Measurements from ENCODE around the gene PIP5KL1. TPM values are rescaled to one million over a fixed set of nuclear protein-coding genes. Genes with fewer than 3 reads are reported as not detected.

The PIP5KL1 gene
- total and polyA plus RNA-seq, 2 of the 8 experiments (the other 6 are each of a cell fraction or from before 2014, with no cell fraction given): 13.4 to 15.4 TPM

DNA sequence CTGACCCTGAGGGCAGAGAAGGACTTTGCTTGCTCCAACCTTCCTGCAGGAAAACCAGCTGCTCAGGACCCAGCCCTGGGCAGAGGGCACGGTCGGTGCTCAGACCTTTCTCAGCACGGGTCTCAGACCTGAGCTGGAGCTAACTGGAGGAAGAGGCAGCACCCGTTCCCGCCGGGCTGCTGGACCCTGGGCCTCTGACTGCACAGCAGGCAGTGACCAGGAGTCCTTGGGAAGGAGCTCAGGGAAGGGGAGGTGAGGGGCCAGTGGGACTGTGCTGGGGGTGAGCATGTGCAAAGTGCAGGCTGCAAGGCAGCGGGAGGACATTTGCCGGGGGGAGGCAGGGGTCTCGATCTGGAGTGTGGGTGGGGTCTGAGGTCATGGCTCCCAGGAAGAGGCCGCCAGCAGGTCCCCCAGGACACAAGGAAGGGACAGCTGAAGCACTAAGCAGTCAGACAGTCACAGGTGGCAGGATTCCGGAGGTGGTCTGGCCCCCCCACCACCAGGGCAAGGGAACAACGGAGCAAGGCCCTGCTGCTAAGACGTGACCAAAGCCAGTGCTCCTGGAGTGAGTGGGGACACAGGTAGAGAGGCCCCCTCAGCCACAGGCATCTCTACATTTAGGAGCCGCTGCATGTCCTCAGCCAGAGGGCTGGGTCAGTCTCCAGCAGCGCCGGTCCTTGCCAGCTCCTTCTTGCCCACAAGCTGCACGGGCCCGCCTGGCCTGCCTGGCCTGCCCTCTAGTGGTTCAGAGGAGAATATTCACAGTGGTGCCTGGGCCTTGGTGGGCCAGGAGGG is 11.8 kb upstream of the PIP5KL1 start:
- no peak overlapping the region for H2AFZ ChIP-seq (ENCODE audit: low read length)
- H2AK5ac ChIP-seq (ENCODE audit: low read depth, low read length): no peak overlapping the region
- H4K91ac ChIP-seq (replicated peaks; ENCODE audit: insufficient read length, low read length): no peak overlapping the region
- H3K4ac ChIP-seq (replicated peaks; ENCODE audit: insufficient read length, low read depth, low read length): no peak overlapping the region
- no peaks in the 10 kb centered on the region for H3K27me3 ChIP-seq (replicated peaks in 1 of 4; ENCODE audit: control insufficient read depth in 3 of 4, extremely low read depth in 1 of 4, insufficient read depth in 3 of 4, low read length in 3 of 4)
- no peaks in the 10 kb centered on the region for H3K79me1 ChIP-seq (ENCODE audit: low read depth, low read length)
- H2BK15ac ChIP-seq (ENCODE audit: low read length): no peak overlapping the region
- H2BK120ac ChIP-seq (replicated peaks; ENCODE audit: low read depth, low read length): no peak overlapping the region
- no peak overlapping the region for H3K27ac ChIP-seq (ENCODE audit: low read depth, low read length)
- H3K36me3 ChIP-seq (ENCODE audit: control insufficient read depth in 2 of 4, insufficient read depth in 4 of 4, low read length in 3 of 4): peaks cover 7 to 16% (median 13%) of the 10 kb centered on the region in 4 experiments
- H3K9me3 ChIP-seq (ENCODE audit: insufficient read depth in 2 of 2, low read depth in 1 of 2, low read length in 1 of 2): no peaks in the 10 kb centered on the region
- FAIRE-seq (no peak), DNase-seq (ENCODE audit: low read depth in 1 of 2, low spot score in 2 of 2) (peak in 1 of 2 experiments; percentile 83)
- H3K4me2 ChIP-seq (ENCODE audit: insufficient read depth in 1 of 2, low read depth in 2 of 2, low read length in 2 of 2): no peak overlapping the region
- no peak overlapping the region for H4K8ac ChIP-seq (ENCODE audit: extremely low read depth, insufficient read depth, low read length)
- H2BK12ac ChIP-seq (ENCODE audit: low read depth, low read length): no peak overlapping the region
- H3K9ac ChIP-seq (replicated peaks in 1 of 4; ENCODE audit: extremely low read depth in 1 of 4, low read depth in 3 of 4, low read length in 3 of 4): no peak overlapping the region; a peak in 1 of 7 replicates
- ChIA-PET POLR2A (ENCODE audit: partially characterized antibody) (interaction anchor here (0.6 to 1.8 kb wide), 8 partner anchors 9 to 130 kb away, joined by 3 to 7 read pairs (median 4); partner anchors contain the start of gene EEIG1), CTCF (ENCODE audit: partially characterized antibody) (interaction anchor here (0.6 to 35.5 kb wide), 44 partner anchors 11 to 487 kb away, joined by 3 to 825 read pairs (median 5); partner anchors contain the start of genes EEIG1, ENG, NAIF1 and PIP5KL1)
- WGBS, 2 experiments (ENCODE audit: extremely low coverage in 1 of 2, insufficient coverage in 1 of 2, insufficient read length in 1 of 2, insufficient replicate concordance in 2 of 2, low coverage in 1 of 2, low lambda C conversion rate in 2 of 2, missing lambda C conversion rate in 1 of 2): 69% methylated on average over 18 of the region's 18 CpGs; no CpG with 5 or more reads in 1 of the 2 experiments
- peaks cover 7% of the 10 kb centered on the region; the same call in 1 of the 2 replicates for H3K23me2 ChIP-seq (ENCODE audit: low read depth, low read length)
- no peak overlapping the region for H2BK20ac ChIP-seq (ENCODE audit: low read length)
- no peak overlapping the region for H3K4me3 ChIP-seq (ENCODE audit: extremely low read depth in 1 of 4, insufficient read depth in 2 of 4, low read depth in 3 of 4, low read length in 4 of 4)
- H4K20me1 ChIP-seq (replicated peaks in 1 of 2; ENCODE audit: control insufficient read depth in 1 of 2, insufficient read depth in 2 of 2, low read length in 2 of 2): peaks cover 4 to 18% of the 10 kb centered on the region in 2 experiments
- H3K79me2 ChIP-seq (ENCODE audit: control insufficient read depth in 1 of 2, insufficient read depth in 2 of 2, low read length in 2 of 2): 0 out of 4 replicates have a peak, but pooled peaks cover 0 to under 1% of the 10 kb centered on the region in 2 experiments
- no peak overlapping the region for H3K14ac ChIP-seq (ENCODE audit: insufficient read length)
- H3K4me1 ChIP-seq (replicated peaks in 1 of 4; ENCODE audit: control insufficient read depth in 3 of 4, insufficient read depth in 4 of 4, low read length in 3 of 4): peaks cover 0 to 19% (median 11%) of the 10 kb centered on the region in 4 experiments; a peak in 6 of 7 replicates
- H3K56ac ChIP-seq (replicated peaks; ENCODE audit: insufficient read length, low read depth, low read length): no peak overlapping the region
- H2BK5ac ChIP-seq (ENCODE audit: low read depth, low read length): no peak overlapping the region
- no peak overlapping the region for H3K18ac ChIP-seq (ENCODE audit: extremely low read depth, low read length)
- no peak overlapping the region for H4K5ac ChIP-seq (ENCODE audit: insufficient read length, low read depth, low read length)
- no peak overlapping the region for H3K23ac ChIP-seq (ENCODE audit: insufficient read length)
- 0 out of 2 replicates have a peak, but pooled peaks have one; percentile 1 for TF ChIP-seq ATF3 (IDR thresholded peaks at IDR 0.05; ENCODE audit: insufficient read depth, low read depth, low read length)
- TF ChIP-seq, protein P1, sequence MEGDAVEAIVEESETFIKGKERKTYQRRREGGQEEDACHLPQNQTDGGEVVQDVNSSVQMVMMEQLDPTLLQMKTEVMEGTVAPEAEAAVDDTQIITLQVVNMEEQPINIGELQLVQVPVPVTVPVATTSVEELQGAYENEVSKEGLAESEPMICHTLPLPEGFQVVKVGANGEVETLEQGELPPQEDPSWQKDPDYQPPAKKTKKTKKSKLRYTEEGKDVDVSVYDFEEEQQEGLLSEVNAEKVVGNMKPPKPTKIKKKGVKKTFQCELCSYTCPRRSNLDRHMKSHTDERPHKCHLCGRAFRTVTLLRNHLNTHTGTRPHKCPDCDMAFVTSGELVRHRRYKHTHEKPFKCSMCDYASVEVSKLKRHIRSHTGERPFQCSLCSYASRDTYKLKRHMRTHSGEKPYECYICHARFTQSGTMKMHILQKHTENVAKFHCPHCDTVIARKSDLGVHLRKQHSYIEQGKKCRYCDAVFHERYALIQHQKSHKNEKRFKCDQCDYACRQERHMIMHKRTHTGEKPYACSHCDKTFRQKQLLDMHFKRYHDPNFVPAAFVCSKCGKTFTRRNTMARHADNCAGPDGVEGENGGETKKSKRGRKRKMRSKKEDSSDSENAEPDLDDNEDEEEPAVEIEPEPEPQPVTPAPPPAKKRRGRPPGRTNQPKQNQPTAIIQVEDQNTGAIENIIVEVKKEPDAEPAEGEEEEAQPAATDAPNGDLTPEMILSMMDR (IDR thresholded peaks at IDR 0.05; ENCODE audit: control extremely low read depth in 1 of 3, insufficient read depth in 1 of 3, low read depth in 1 of 3, low read length in 3 of 3): peak in 2 of 3 experiments; percentile 90 to 96; a peak in 3 of 4 replicates
- no peak for TF ChIP-seq MAFK (IDR thresholded peaks at IDR 0.05; ENCODE audit: low read depth, low read length)
- 0 out of 2 replicates have a peak, but pooled peaks have one; percentile 48 for TF ChIP-seq RXRA (IDR thresholded peaks at IDR 0.05; ENCODE audit: insufficient read depth, low read depth, low read length)
- 0 out of 2 replicates have a peak, but pooled peaks have one; percentile 9 for TF ChIP-seq TEAD4 (IDR thresholded peaks at IDR 0.05; ENCODE audit: low read depth, low read length)
- TF ChIP-seq EGR1 (IDR thresholded peaks at IDR 0.05; ENCODE audit: borderline replicate concordance, low read depth, low read length): 0 out of 2 replicates have a peak, but pooled peaks have one; percentile 21
- no peak for TF ChIP-seq POU5F1 (IDR thresholded peaks at IDR 0.05; ENCODE audit: low read depth, low read length)
